ENCODE results near the gene TBC1D4. TPM values are rescaled to one million over a fixed set of nuclear protein-coding genes. Genes with fewer than 3 reads are reported as not detected.

TBC1D4 gene
- total RNA-seq, 4 donors from 2014 or later: 14.2 to 32.0 (median 20.6) TPM

DNA sequence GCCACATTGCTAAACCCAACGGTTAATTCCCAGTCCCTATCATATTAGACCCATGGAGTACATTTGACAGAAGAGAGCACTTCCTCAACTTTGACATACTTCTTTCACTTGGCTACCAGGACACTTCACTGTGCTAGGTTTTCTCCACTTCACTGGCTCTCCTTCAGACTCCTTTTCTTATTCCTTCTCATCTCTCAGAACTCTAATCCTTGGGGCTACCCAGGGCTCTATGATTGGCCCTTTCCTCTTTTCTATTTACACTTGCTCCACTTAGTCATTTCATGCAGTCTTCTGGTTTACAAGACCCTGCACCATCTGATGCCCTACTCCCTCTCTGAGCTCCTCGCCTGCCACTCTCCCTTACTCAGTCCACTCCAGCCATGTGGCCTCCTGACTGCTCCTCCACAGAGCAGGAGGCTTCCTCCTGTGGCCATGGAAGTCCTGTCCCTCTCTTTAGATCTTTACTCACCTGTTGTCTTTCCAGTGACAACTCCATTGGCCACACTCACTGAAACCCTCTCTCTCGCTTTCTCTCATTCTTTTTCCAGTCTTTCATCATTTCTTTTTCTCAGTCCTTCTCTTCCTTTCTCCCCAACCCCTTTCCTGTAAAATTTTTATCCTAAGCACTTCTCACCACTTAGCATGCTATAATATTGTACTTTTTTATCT is 90.4 kb downstream of the TBC1D4 start:
- no peaks in the 10 kb centered on the region for H3K9me3 ChIP-seq
- DNase-seq (ENCODE audit: extremely low spot score): no peak
- no peak overlapping the region for H3K4me3 ChIP-seq
- H3K36me3 ChIP-seq: no peaks in the 10 kb centered on the region
- TF ChIP-seq POLR2AphosphoS5 (IDR thresholded peaks at IDR 0.05) (no peak), EP300 (IDR thresholded peaks at IDR 0.05) (no peak), POLR2A (IDR thresholded peaks at IDR 0.05; ENCODE audit: low read depth) (no peak)
- TF ChIP-seq, protein P1, sequence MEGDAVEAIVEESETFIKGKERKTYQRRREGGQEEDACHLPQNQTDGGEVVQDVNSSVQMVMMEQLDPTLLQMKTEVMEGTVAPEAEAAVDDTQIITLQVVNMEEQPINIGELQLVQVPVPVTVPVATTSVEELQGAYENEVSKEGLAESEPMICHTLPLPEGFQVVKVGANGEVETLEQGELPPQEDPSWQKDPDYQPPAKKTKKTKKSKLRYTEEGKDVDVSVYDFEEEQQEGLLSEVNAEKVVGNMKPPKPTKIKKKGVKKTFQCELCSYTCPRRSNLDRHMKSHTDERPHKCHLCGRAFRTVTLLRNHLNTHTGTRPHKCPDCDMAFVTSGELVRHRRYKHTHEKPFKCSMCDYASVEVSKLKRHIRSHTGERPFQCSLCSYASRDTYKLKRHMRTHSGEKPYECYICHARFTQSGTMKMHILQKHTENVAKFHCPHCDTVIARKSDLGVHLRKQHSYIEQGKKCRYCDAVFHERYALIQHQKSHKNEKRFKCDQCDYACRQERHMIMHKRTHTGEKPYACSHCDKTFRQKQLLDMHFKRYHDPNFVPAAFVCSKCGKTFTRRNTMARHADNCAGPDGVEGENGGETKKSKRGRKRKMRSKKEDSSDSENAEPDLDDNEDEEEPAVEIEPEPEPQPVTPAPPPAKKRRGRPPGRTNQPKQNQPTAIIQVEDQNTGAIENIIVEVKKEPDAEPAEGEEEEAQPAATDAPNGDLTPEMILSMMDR (IDR thresholded peaks at IDR 0.05): no peak
- no peaks in the 10 kb centered on the region for H3K27me3 ChIP-seq
- peaks cover 0 to 3% (median 0%) of the 10 kb centered on the region in 4 donors for H3K4me1 ChIP-seq
- 90% methylated on average over 3 of the region's 3 CpGs for WGBS
- intact Hi-C loops (cut with DNase I): no loop called here
- no peak overlapping the region for H3K27ac ChIP-seq (replicated peaks in 1 of 4)

DNA sequence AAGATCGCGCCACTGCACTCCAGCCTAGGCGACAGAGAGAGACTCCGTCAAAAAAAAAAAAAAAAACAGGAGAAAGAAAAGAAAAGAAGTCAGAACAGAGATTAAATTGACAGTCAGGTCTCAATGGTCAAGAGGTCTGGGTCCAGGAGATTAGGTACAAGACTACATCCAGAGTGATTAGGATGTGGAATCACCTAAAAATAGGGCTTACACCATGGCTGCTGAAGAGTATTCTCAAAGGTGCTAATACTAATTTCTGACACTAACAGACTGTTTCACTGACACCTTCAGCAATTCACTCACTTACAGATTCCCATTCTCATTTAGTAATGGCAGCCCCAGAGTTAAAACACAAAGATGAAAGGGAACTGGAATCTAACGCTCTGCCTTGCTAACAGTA is 91.7 kb downstream of the TBC1D4 start:
- TF ChIP-seq POLR2AphosphoS5 (IDR thresholded peaks at IDR 0.05) (no peak), POLR2A (IDR thresholded peaks at IDR 0.05; ENCODE audit: low read depth) (no peak), EP300 (IDR thresholded peaks at IDR 0.05) (no peak)
- TF ChIP-seq, protein P1 (IDR thresholded peaks at IDR 0.05): no peak
- Histone ChIP-seq H3K9me3 (no peaks in the 10 kb centered on the region), H3K36me3 (no peaks in the 10 kb centered on the region), H3K27ac (replicated peaks in 1 of 4) (no peak overlapping the region), H3K4me3 (no peak overlapping the region), H3K27me3 (no peaks in the 10 kb centered on the region), H3K4me1 (peaks cover 0 to 3% (median under 1%) of the 10 kb centered on the region in 4 donors)
- DNase-seq (ENCODE audit: extremely low spot score): no peak
- intact Hi-C loops (cut with DNase I): no loop called here
- WGBS: 97% methylated on average over 5 of the region's 5 CpGs

DNA sequence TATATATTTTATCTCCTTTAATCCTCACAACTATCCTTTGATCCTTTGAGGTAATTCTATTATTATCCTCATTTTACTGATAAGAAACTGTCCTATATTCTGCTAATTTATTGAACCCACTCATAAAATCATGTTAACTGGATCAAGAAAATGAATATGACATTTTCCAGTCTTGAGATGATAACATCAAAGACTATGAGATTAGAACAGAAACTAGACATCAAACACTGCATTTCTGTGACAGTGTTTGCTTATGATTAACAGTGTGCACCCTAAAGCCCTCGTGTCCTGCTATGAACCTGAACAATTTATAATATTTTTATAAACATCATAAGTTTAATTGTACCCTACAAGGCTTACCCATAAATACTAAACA is 96.3 kb downstream of the TBC1D4 start:
- peaks cover 0 to 5% (median 0%) of the 10 kb centered on the region in 4 donors for H3K4me1 ChIP-seq
- no peaks in the 10 kb centered on the region for H3K36me3 ChIP-seq
- TF ChIP-seq POLR2AphosphoS5 (IDR thresholded peaks at IDR 0.05): no peak
- no peak for TF ChIP-seq EP300 (IDR thresholded peaks at IDR 0.05)
- TF ChIP-seq, protein P1 (IDR thresholded peaks at IDR 0.05): no peak
- TF ChIP-seq POLR2A (IDR thresholded peaks at IDR 0.05; ENCODE audit: low read depth): no peak
- WGBS: 97% methylated on average over 1 of the region's 1 CpG
- H3K4me3 ChIP-seq: no peak overlapping the region
- DNase-seq (ENCODE audit: extremely low spot score): no peak
- intact Hi-C loops (cut with DNase I): no loop called here
- no peaks in the 10 kb centered on the region for H3K9me3 ChIP-seq
- H3K27me3 ChIP-seq: no peaks in the 10 kb centered on the region
- no peak overlapping the region for H3K27ac ChIP-seq (replicated peaks in 1 of 4)

DNA sequence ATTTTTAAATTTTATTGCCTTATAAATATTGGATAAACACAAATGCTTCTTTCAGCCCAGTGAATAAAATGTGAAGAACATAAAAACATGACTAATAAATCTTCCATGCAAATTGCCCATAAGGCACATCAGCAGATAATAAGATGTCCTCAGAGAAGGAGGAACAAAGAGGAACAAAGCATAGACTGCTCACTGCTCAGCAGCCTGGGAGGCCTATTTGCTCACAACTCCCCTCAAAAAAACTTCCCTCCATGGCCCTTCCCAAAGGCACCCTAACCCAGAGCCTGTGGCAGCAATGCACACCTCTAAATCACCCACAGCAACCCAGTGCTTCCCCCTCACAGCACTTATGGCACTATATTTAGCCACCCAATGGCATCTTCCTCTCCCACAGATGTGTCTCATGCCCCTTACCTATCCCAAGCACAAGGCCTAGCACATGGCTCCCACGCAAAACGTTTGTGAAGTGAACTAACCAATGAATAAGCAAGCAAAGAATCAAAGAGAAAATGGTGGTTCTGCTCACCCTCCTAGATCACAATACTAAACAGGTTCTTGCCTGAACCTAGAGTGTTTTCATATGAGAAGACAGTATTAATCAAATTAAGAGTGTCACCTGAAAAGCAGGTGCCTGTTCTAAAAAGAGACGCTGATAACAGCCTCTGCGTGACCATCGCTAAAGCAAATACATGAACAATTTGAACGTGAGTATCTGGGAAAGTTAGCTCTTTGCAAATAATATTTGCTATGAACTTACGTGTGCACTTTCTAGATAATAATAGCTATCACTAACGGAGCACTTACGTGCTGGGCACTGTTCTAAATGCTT is 96.9 kb downstream of the TBC1D4 start:
- H3K36me3 ChIP-seq: no peaks in the 10 kb centered on the region
- WGBS: 95% methylated on average over 9 of the region's 9 CpGs
- TF ChIP-seq EP300 (IDR thresholded peaks at IDR 0.05): no peak
- TF ChIP-seq POLR2AphosphoS5 (IDR thresholded peaks at IDR 0.05): no peak
- TF ChIP-seq, protein P1 (IDR thresholded peaks at IDR 0.05): no peak
- no peak for TF ChIP-seq POLR2A (IDR thresholded peaks at IDR 0.05; ENCODE audit: low read depth)
- H3K27me3 ChIP-seq: no peaks in the 10 kb centered on the region
- peaks cover 0 to 5% (median 0%) of the 10 kb centered on the region in 4 donors for H3K4me1 ChIP-seq
- intact Hi-C loops (cut with DNase I): no loop called here
- no peak overlapping the region for H3K27ac ChIP-seq (replicated peaks in 1 of 4)
- H3K9me3 ChIP-seq: no peaks in the 10 kb centered on the region
- DNase-seq (ENCODE audit: extremely low spot score): no peak
- H3K4me3 ChIP-seq: no peak overlapping the region

Measured in esophagus muscularis mucosa (tissue), 4 donors.